ENCODE measurements around the gene ABHD4. TPM values are rescaled to one million over a fixed set of nuclear protein-coding genes. Genes with fewer than 3 reads are reported as not detected.

Gene ABHD4
- polyA plus RNA-seq, 2 of the 4 experiments (the other 2 are of a cell fraction) = 58.3 to 70.7 TPM

GRCh38 chr14:22657861-22658260 lies 59.8 kb downstream of the ABHD4 start (continued):
- no peak for TF ChIP-seq MAZ (IDR thresholded peaks at IDR 0.05; ENCODE audit: borderline replicate concordance, low read depth, low read length)
- TF ChIP-seq KDM1A (IDR thresholded peaks at IDR 0.05; ENCODE audit: low read depth) = no peak
- no peak for TF ChIP-seq ZNF302 (CRISPR knock-in tag; IDR thresholded peaks at IDR 0.05)
- TF ChIP-seq RAD21 (conservative IDR thresholded peaks at IDR 0.05 in 1 of 2, IDR thresholded peaks at IDR 0.05 in 1 of 2) = peak; percentile 70 to 72
- TF ChIP-seq CHD4 (IDR thresholded peaks at IDR 0.05; ENCODE audit: borderline replicate concordance) = no peak
- TF ChIP-seq TP53 (CRISPR knock-in tag; IDR thresholded peaks at IDR 0.05) = no peak
- TF ChIP-seq JUNB (IDR thresholded peaks at IDR 0.05) = no peak
- TF ChIP-seq EHMT2 (IDR thresholded peaks at IDR 0.05; ENCODE audit: low read depth) = no peak
- no peak for TF ChIP-seq ZFP36 (IDR thresholded peaks at IDR 0.05; ENCODE audit: borderline replicate concordance, partially characterized antibody)
- no peak for TF ChIP-seq PHF8 (IDR thresholded peaks at IDR 0.05; ENCODE audit: borderline replicate concordance, low read depth)
- no peak for TF ChIP-seq ZSCAN20 (CRISPR knock-in tag; IDR thresholded peaks at IDR 0.05)
- no peak for TF ChIP-seq CBX2 (IDR thresholded peaks at IDR 0.05; ENCODE audit: borderline replicate concordance, low read depth)
- no peak for TF ChIP-seq HDAC2 (IDR thresholded peaks at IDR 0.05)

- Histone ChIP-seq H3K4me1 (peaks cover 10% of the 10 kb centered on the region; the same call in 2 of the 3 replicates), H3K4me2 (no peak overlapping the region), H3K4me3 (no peak overlapping the region), H3K9me3 (no peaks in the 10 kb centered on the region), H3K27ac (no peak overlapping the region)
- no peak for TF ChIP-seq HEYL (CRISPR knock-in tag; IDR thresholded peaks at IDR 0.05)
- TF ChIP-seq BHLHE40 (IDR thresholded peaks at IDR 0.05; ENCODE audit: low read depth, low read length) = no peak
- no peak for TF ChIP-seq CHD4 (IDR thresholded peaks at IDR 0.05; ENCODE audit: borderline replicate concordance)
- TF ChIP-seq CTCF (IDR thresholded peaks at IDR 0.05) = no peak
- no peak for TF ChIP-seq TP53 (CRISPR knock-in tag; IDR thresholded peaks at IDR 0.05)
- no peak for TF ChIP-seq ZC3H11A (IDR thresholded peaks at IDR 0.05)
- no peak for TF ChIP-seq RNF2 (IDR thresholded peaks at IDR 0.05; ENCODE audit: borderline replicate concordance, low read depth)
- TF ChIP-seq POLR2A (IDR thresholded peaks at IDR 0.05; ENCODE audit: low read length) = no peak
- TF ChIP-seq FOXS1 (CRISPR knock-in tag; IDR thresholded peaks at IDR 0.05) = no peak
- no peak for TF ChIP-seq FOSL2 (IDR thresholded peaks at IDR 0.05)
- TF ChIP-seq FOSL2 (CRISPR knock-in tag; IDR thresholded peaks at IDR 0.05) = no peak
- TF ChIP-seq GATA3 (IDR thresholded peaks at IDR 0.05; ENCODE audit: borderline replicate concordance) = no peak
- TF ChIP-seq FOSB (CRISPR knock-in tag; IDR thresholded peaks at IDR 0.05) = no peak
- TF ChIP-seq EP300 (IDR thresholded peaks at IDR 0.05) = no peak
- TF ChIP-seq CBX2 (IDR thresholded peaks at IDR 0.05; ENCODE audit: borderline replicate concordance, low read depth) = no peak
- no peak for TF ChIP-seq RARB (CRISPR knock-in tag; IDR thresholded peaks at IDR 0.05)
- no peak for TF ChIP-seq E2F6 (IDR thresholded peaks at IDR 0.05; ENCODE audit: borderline replicate concordance, low read depth)
- POLR2A ChIA-PET = interaction anchor here (1.2 kb wide), 1 partner anchor 164 kb away, joined by 3 read pairs; no protein-coding TSS in a partner anchor
- WGBS (ENCODE audit: missing lambda C conversion rate) = 35% methylated on average over 1 of the region's 1 CpG
- FAIRE-seq (no peak), DNase-seq (ENCODE audit: low read depth in 1 of 2, low spot score in 1 of 2) (no peak), ATAC-seq (no peak)
- CTCF ChIA-PET = interaction anchor here (0.6 to 5.9 kb wide), 23 partner anchors 9 to 399 kb away, joined by 3 to 69 read pairs (median 3); no protein-coding TSS in a partner anchor
Observed at GRCh38 chr14:22658946-22659345, 60.8 kb downstream of the ABHD4 start.

All from A549 (cell line).